ENCODE data around the gene HOATZ.

HOATZ gene

GRCh38 chr11:111514216-111515031, at the start of gene HOATZ:
Gene HOATZ (plus strand): TSS chr11:111514778. CDS start chr11:111514785, 7 bp downstream.
- DNase-seq = peak; percentile 14

GRCh38 chr11:111465400-111465799, 49.2 kb upstream of the HOATZ start:
- no peak for DNase-seq

GRCh38 chr11:111466615-111467014, 48.0 kb upstream of the HOATZ start:
- no peak for DNase-seq

GRCh38 chr11:111469200-111469599, 45.4 kb upstream of the HOATZ start:
- no peak for DNase-seq

- DNase-seq = no peak
These were observed 42.4 kb upstream of the HOATZ start for GRCh38 chr11:111472228-111472627.

GRCh38 chr11:111474432-111474831, 40.1 kb upstream of the HOATZ start:
- DNase-seq = no peak

GRCh38 chr11:111476366-111476765, 38.2 kb upstream of the HOATZ start:
- DNase-seq = no peak

- DNase-seq = no peak
These were observed 37.6 kb upstream of the HOATZ start for GRCh38 chr11:111476956-111477355.

- no peak for DNase-seq
These were observed 36.7 kb upstream of the HOATZ start for GRCh38 chr11:111477898-111478297.

GRCh38 chr11:111479666-111480065, 34.9 kb upstream of the HOATZ start:
- DNase-seq = no peak

GRCh38 chr11:111483431-111483830, 31.1 kb upstream of the HOATZ start:
- no peak for DNase-seq

- no peak for DNase-seq
These were observed 24.1 kb upstream of the HOATZ start for GRCh38 chr11:111490496-111490895.

GRCh38 chr11:111494040-111494439, 20.5 kb upstream of the HOATZ start:
- no peak for DNase-seq

- no peak for DNase-seq
These were observed 15.1 kb upstream of the HOATZ start for GRCh38 chr11:111499483-111499882.

- DNase-seq = no peak
These were observed 14.1 kb upstream of the HOATZ start for GRCh38 chr11:111500481-111500880.

GRCh38 chr11:111502611-111503010, 12.0 kb upstream of the HOATZ start:
- no peak for DNase-seq

GRCh38 chr11:111510311-111510710, 4.3 kb upstream of the HOATZ start:
- no peak for DNase-seq

- DNase-seq = peak; percentile 27
These were observed 2.0 kb upstream of the HOATZ start, which contains the start of gene BTG4 for GRCh38 chr11:111512296-111513239. Gene BTG4 (minus strand): TSS chr11:111512386. CDS start chr11:111498776, 13,610 bp downstream.

GRCh38 chr11:111513240-111513605, 1.4 kb upstream of the HOATZ start:
- DNase-seq = no peak

- DNase-seq = no peak
These were observed 1.0 kb downstream of the HOATZ start for GRCh38 chr11:111515591-111515990.

GRCh38 chr11:111518668-111519067, 4.1 kb downstream of the HOATZ start:
- DNase-seq = no peak

- DNase-seq = no peak
These were observed 6.0 kb downstream of the HOATZ start for GRCh38 chr11:111520560-111520959.

- DNase-seq = no peak
These were observed 6.6 kb downstream of the HOATZ start for GRCh38 chr11:111521135-111521534.

- DNase-seq = no peak
These were observed 7.8 kb downstream of the HOATZ start for GRCh38 chr11:111522426-111522825.

Measured in activated CD4-positive, alpha-beta T cell treated with anti-CD3 and anti-CD28 coated beads, Interleukin-2, Interleukin-6, amounts not matched to agents 100 ng/mL and 50 ng/mL, durations not matched to agents 16 hours and 8 hours (primary cell).